ENCODE data around the gene FSIP1.

The FSIP1 gene

GRCh38 chr15:39684233-39684632 is 98.4 kb downstream of the FSIP1 start:
- no peaks in the 10 kb centered on the region for H3K4me1 Mint-ChIP-seq (ENCODE audit: low read depth)
- H3K27me3 Mint-ChIP-seq (ENCODE audit: low read depth), result peaks cover 11% of the 10 kb centered on the region
- H3K36me3 Mint-ChIP-seq (ENCODE audit: low read depth), result no peaks in the 10 kb centered on the region
- H3K27ac Mint-ChIP-seq, result no peak overlapping the region
- no peaks in the 10 kb centered on the region for H3K9me3 Mint-ChIP-seq
- H3K4me3 Mint-ChIP-seq, result no peak overlapping the region

GRCh38 chr15:39682366-39682765 is 100.3 kb downstream of the FSIP1 start:
- H3K4me3 Mint-ChIP-seq, result no peak overlapping the region
- H3K36me3 Mint-ChIP-seq (ENCODE audit: low read depth), result no peaks in the 10 kb centered on the region
- H3K4me1 Mint-ChIP-seq (ENCODE audit: low read depth), result no peaks in the 10 kb centered on the region
- H3K9me3 Mint-ChIP-seq, result no peaks in the 10 kb centered on the region
- peaks cover 11% of the 10 kb centered on the region for H3K27me3 Mint-ChIP-seq (ENCODE audit: low read depth)
- H3K27ac Mint-ChIP-seq, result no peak overlapping the region

- Mint-ChIP-seq H3K4me3 (no peak overlapping the region), H3K27ac (no peak overlapping the region), H3K9me3 (no peaks in the 10 kb centered on the region), H3K36me3 (ENCODE audit: low read depth) (no peaks in the 10 kb centered on the region), H3K27me3 (ENCODE audit: low read depth) (peaks cover 11% of the 10 kb centered on the region), H3K4me1 (ENCODE audit: low read depth) (no peaks in the 10 kb centered on the region)
Measured at GRCh38 chr15:39680868-39681267, 101.8 kb downstream of the FSIP1 start.

GRCh38 chr15:39672666-39673065 is 110.0 kb downstream of the FSIP1 start:
- no peaks in the 10 kb centered on the region for H3K9me3 Mint-ChIP-seq
- H3K27me3 Mint-ChIP-seq (ENCODE audit: low read depth), result peaks cover 4% of the 10 kb centered on the region
- no peak overlapping the region for H3K27ac Mint-ChIP-seq
- no peaks in the 10 kb centered on the region for H3K36me3 Mint-ChIP-seq (ENCODE audit: low read depth)
- H3K4me3 Mint-ChIP-seq, result no peak overlapping the region
- H3K4me1 Mint-ChIP-seq (ENCODE audit: low read depth), result no peaks in the 10 kb centered on the region

GRCh38 chr15:39672184-39672583 is 110.5 kb downstream of the FSIP1 start:
- Mint-ChIP-seq H3K9me3 (no peaks in the 10 kb centered on the region), H3K4me1 (ENCODE audit: low read depth) (no peaks in the 10 kb centered on the region), H3K27me3 (ENCODE audit: low read depth) (peaks cover 4% of the 10 kb centered on the region), H3K36me3 (ENCODE audit: low read depth) (no peaks in the 10 kb centered on the region), H3K27ac (no peak overlapping the region), H3K4me3 (no peak overlapping the region)

- Mint-ChIP-seq H3K27ac (no peak overlapping the region), H3K4me1 (ENCODE audit: low read depth) (no peaks in the 10 kb centered on the region), H3K36me3 (ENCODE audit: low read depth) (no peaks in the 10 kb centered on the region), H3K4me3 (no peak overlapping the region), H3K27me3 (ENCODE audit: low read depth) (peaks cover 4% of the 10 kb centered on the region), H3K9me3 (no peaks in the 10 kb centered on the region)
Measured at GRCh38 chr15:39670687-39671086, 112.0 kb downstream of the FSIP1 start.

GRCh38 chr15:39669661-39670060 is 113.0 kb downstream of the FSIP1 start:
- Mint-ChIP-seq H3K9me3 (no peaks in the 10 kb centered on the region), H3K4me1 (ENCODE audit: low read depth) (no peaks in the 10 kb centered on the region), H3K4me3 (no peak overlapping the region), H3K36me3 (ENCODE audit: low read depth) (no peaks in the 10 kb centered on the region), H3K27me3 (ENCODE audit: low read depth) (peaks cover 9% of the 10 kb centered on the region), H3K27ac (no peak overlapping the region)

- Mint-ChIP-seq H3K27me3 (ENCODE audit: low read depth) (peaks cover 13% of the 10 kb centered on the region), H3K9me3 (no peaks in the 10 kb centered on the region), H3K27ac (no peak overlapping the region), H3K36me3 (ENCODE audit: low read depth) (no peaks in the 10 kb centered on the region), H3K4me1 (ENCODE audit: low read depth) (no peaks in the 10 kb centered on the region), H3K4me3 (no peak overlapping the region)
Measured at GRCh38 chr15:39669241-39669640, 113.4 kb downstream of the FSIP1 start.

- Mint-ChIP-seq H3K36me3 (ENCODE audit: low read depth) (no peaks in the 10 kb centered on the region), H3K27ac (no peak overlapping the region), H3K4me3 (no peak overlapping the region), H3K9me3 (no peaks in the 10 kb centered on the region), H3K4me1 (ENCODE audit: low read depth) (no peaks in the 10 kb centered on the region), H3K27me3 (ENCODE audit: low read depth) (peaks cover 18% of the 10 kb centered on the region)
Measured at GRCh38 chr15:39668457-39668856, 114.2 kb downstream of the FSIP1 start.

- no peak overlapping the region for H3K4me3 Mint-ChIP-seq
- no peak overlapping the region for H3K27ac Mint-ChIP-seq
- no peaks in the 10 kb centered on the region for H3K9me3 Mint-ChIP-seq
- peaks cover 24% of the 10 kb centered on the region for H3K27me3 Mint-ChIP-seq (ENCODE audit: low read depth)
- no peaks in the 10 kb centered on the region for H3K4me1 Mint-ChIP-seq (ENCODE audit: low read depth)
- no peaks in the 10 kb centered on the region for H3K36me3 Mint-ChIP-seq (ENCODE audit: low read depth)
Measured at GRCh38 chr15:39667382-39668127, 115.1 kb downstream of the FSIP1 start.

- peaks cover 29% of the 10 kb centered on the region for H3K27me3 Mint-ChIP-seq (ENCODE audit: low read depth)
- no peak overlapping the region for H3K4me3 Mint-ChIP-seq
- no peaks in the 10 kb centered on the region for H3K36me3 Mint-ChIP-seq (ENCODE audit: low read depth)
- no peaks in the 10 kb centered on the region for H3K9me3 Mint-ChIP-seq
- H3K27ac Mint-ChIP-seq, result no peak overlapping the region
- no peaks in the 10 kb centered on the region for H3K4me1 Mint-ChIP-seq (ENCODE audit: low read depth)
Measured at GRCh38 chr15:39666677-39667076, 116.0 kb downstream of the FSIP1 start.

- Mint-ChIP-seq H3K27ac (no peak overlapping the region), H3K27me3 (ENCODE audit: low read depth) (peaks cover 32% of the 10 kb centered on the region), H3K36me3 (ENCODE audit: low read depth) (no peaks in the 10 kb centered on the region), H3K9me3 (no peaks in the 10 kb centered on the region), H3K4me1 (ENCODE audit: low read depth) (no peaks in the 10 kb centered on the region), H3K4me3 (no peak overlapping the region)
Measured at GRCh38 chr15:39665629-39666250, 116.9 kb downstream of the FSIP1 start.

GRCh38 chr15:39663704-39664250 is 118.9 kb downstream of the FSIP1 start:
- Mint-ChIP-seq H3K27me3 (ENCODE audit: low read depth) (peaks cover 39% of the 10 kb centered on the region), H3K4me1 (ENCODE audit: low read depth) (no peaks in the 10 kb centered on the region), H3K36me3 (ENCODE audit: low read depth) (no peaks in the 10 kb centered on the region), H3K4me3 (no peak overlapping the region), H3K27ac (no peak overlapping the region), H3K9me3 (no peaks in the 10 kb centered on the region)

- H3K27ac Mint-ChIP-seq, result no peak overlapping the region
- peaks cover 39% of the 10 kb centered on the region for H3K27me3 Mint-ChIP-seq (ENCODE audit: low read depth)
Measured at GRCh38 chr15:39661776-39662175, 120.9 kb downstream of the FSIP1 start.

GRCh38 chr15:39658740-39659139 is 123.9 kb downstream of the FSIP1 start:
- no peak overlapping the region for H3K4me3 Mint-ChIP-seq
- H3K9me3 Mint-ChIP-seq, result no peaks in the 10 kb centered on the region
- no peak overlapping the region for H3K27ac Mint-ChIP-seq
- no peaks in the 10 kb centered on the region for H3K36me3 Mint-ChIP-seq (ENCODE audit: low read depth)
- no peaks in the 10 kb centered on the region for H3K4me1 Mint-ChIP-seq (ENCODE audit: low read depth)
- H3K27me3 Mint-ChIP-seq (ENCODE audit: low read depth), result peaks cover 40% of the 10 kb centered on the region

More at GRCh38 chr15:39661776-39662175, 120.9 kb downstream of the FSIP1 start:
- no peaks in the 10 kb centered on the region for H3K36me3 Mint-ChIP-seq (ENCODE audit: low read depth)
- no peak overlapping the region for H3K4me3 Mint-ChIP-seq
- no peaks in the 10 kb centered on the region for H3K4me1 Mint-ChIP-seq (ENCODE audit: low read depth)
- H3K9me3 Mint-ChIP-seq, result no peaks in the 10 kb centered on the region
